ENCODE measurements around the gene ETS2.

ETS2 gene

GRCh38 chr21:38861989-38862683 lies 56.4 kb downstream of the ETS2 start:
- DNase-seq (ENCODE audit: low read depth in 2 of 2), result no peak

DNA sequence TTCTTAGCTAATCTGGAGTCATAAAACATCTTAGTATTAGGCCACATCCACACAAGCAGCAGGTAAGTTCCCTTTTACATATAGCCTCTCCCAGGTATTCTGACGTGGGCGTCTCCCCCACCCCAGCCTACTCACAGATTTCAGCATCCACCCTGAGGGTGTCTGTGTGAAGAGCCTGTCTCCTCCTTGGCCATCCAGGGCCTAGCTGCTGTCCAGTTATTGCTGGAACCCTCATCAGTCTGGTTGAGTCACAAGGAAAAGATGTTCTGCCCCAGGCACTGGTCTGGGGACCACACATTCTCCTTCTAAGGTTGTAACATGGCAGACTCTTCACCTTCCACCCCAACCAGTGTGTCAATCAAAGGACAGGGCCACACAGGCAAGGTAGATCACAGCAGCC lies 57.6 kb downstream of the ETS2 start:
- DNase-seq (ENCODE audit: low read depth in 2 of 2), result no peak

DNA sequence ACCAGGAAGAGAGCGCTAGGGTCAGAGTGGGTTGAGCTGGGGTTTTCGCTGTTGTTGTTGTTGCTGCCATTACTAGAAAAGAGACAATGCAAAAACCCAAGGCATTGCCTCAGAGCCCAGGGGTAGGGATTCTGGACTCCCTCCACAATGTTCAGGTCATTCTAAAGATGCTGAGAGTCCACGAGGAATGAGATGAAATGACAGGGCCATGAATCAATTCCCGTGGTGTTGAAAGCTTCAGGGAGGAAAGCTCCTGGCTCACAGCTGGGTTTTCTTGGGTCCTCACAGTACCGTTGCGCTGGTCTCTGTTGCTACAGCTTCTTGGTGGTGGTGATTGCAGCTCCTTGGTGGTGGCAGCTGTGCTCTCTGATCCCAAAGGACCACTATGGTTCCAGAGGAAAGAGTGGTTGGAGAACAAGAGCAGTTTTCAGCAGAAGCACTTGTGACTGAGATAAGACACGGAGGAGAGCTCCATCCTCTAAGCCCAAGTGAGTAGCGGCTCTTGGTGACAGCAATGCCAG lies 58.2 kb downstream of the ETS2 start:
- no peak for DNase-seq (ENCODE audit: low read depth in 2 of 2)

DNA sequence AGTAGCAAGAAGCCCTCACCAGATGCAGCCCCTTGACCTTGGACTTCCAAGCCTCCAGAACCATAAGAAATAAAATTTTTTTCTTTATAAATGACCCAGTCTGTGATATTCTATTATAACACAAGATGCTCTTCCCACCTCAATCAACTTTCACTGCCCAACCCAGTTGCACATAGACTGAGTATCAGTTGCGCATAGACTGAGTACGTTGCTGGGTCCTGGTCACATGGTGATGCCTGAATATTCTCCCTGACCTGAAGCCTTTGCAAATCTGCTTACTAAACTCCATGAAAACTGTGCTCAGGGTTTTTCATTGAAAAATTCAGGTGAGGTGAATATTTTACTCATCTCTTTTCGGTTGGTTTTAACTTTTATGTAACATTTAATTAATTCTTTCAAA lies 59.2 kb downstream of the ETS2 start:
- no peak for DNase-seq (ENCODE audit: low read depth in 2 of 2)

GRCh38 chr21:38869196-38869595 lies 63.5 kb downstream of the ETS2 start:
- DNase-seq (ENCODE audit: low read depth in 2 of 2), result no peak

- DNase-seq (ENCODE audit: low read depth in 2 of 2), result no peak
Measured at GRCh38 chr21:38869946-38870345, 64.2 kb downstream of the ETS2 start.

Measured in stimulated activated CD8-positive, alpha-beta memory T cell treated with anti-CD3 and anti-CD28 coated beads, Interleukin-2, amount 100 ng/mL, for 48 hours (primary cell).